Measurements from ENCODE around the gene B9D1. TPM values are rescaled to one million over a fixed set of nuclear protein-coding genes. Genes with fewer than 3 reads are reported as not detected.

Gene B9D1
- total RNA-seq, 1 donor from 2014 or later = 9.4 TPM

DNA sequence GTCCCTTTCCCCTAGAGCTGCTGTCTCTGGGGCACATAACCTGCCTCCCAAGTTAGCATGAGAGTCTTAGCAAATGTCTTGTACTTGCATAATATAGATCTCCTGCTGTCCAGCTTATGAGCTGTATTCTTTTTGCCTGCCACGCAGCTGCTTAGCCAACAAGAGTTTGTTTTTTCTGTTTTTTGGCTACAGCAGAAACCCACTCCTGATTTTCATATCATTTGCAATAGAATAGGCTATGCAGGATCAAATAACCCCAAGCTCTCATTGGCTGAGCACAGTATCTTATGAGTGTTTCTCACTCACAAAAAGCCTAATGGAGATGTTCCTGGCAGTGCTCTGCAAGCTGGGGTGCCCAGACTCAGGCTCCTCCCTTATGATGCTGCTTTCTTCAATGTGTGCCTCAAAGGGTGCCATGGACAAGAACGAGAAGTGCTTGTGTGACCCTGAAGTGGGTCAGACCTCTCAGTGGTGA, 23.1 kb downstream of the B9D1 start:
- H3K27ac Mint-ChIP-seq (ENCODE audit: unreplicated experiment) = no peak overlapping the region
- TF ChIP-seq, protein P1, sequence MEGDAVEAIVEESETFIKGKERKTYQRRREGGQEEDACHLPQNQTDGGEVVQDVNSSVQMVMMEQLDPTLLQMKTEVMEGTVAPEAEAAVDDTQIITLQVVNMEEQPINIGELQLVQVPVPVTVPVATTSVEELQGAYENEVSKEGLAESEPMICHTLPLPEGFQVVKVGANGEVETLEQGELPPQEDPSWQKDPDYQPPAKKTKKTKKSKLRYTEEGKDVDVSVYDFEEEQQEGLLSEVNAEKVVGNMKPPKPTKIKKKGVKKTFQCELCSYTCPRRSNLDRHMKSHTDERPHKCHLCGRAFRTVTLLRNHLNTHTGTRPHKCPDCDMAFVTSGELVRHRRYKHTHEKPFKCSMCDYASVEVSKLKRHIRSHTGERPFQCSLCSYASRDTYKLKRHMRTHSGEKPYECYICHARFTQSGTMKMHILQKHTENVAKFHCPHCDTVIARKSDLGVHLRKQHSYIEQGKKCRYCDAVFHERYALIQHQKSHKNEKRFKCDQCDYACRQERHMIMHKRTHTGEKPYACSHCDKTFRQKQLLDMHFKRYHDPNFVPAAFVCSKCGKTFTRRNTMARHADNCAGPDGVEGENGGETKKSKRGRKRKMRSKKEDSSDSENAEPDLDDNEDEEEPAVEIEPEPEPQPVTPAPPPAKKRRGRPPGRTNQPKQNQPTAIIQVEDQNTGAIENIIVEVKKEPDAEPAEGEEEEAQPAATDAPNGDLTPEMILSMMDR (IDR thresholded peaks at IDR 0.05) = no peak
- peaks cover 35% of the 10 kb centered on the region for H3K4me1 Mint-ChIP-seq (ENCODE audit: low read depth)
- H3K27me3 Mint-ChIP-seq (ENCODE audit: low read depth) = no peaks in the 10 kb centered on the region
- no peaks in the 10 kb centered on the region for H3K9me3 Mint-ChIP-seq (ENCODE audit: low read depth)
- no peak overlapping the region for H3K4me3 Mint-ChIP-seq (ENCODE audit: unreplicated experiment)
- no peaks in the 10 kb centered on the region for H3K36me3 Mint-ChIP-seq (ENCODE audit: low read depth)
- no peak for DNase-seq (ENCODE audit: low spot score)

GRCh38 chr17:19338031-19338990, 24.2 kb downstream of the B9D1 start:
- Mint-ChIP-seq H3K9me3 (ENCODE audit: low read depth) (no peaks in the 10 kb centered on the region), H3K4me1 (ENCODE audit: low read depth) (peaks cover 35% of the 10 kb centered on the region), H3K4me3 (ENCODE audit: unreplicated experiment) (no peak overlapping the region), H3K36me3 (ENCODE audit: low read depth) (no peaks in the 10 kb centered on the region), H3K27me3 (ENCODE audit: low read depth) (no peaks in the 10 kb centered on the region), H3K27ac (ENCODE audit: unreplicated experiment) (no peak overlapping the region)
- no peak for DNase-seq (ENCODE audit: low spot score)
- TF ChIP-seq, protein P1 (IDR thresholded peaks at IDR 0.05) = peak; percentile 68

DNA sequence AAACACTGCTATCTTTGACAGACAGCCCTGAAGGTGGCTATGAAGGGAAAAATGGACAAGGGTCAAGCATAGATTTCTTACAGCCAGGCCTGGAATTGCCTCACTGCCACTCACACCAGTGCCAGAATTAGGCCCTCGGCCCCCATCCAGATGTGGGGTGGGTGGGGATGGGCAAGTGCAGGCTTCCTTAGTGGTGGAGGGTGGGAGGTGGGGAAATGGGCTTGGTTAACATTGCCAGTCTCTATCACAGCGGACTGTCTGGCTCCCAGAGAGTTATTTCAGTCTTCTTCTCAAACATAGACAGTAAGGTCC, 24.9 kb downstream of the B9D1 start:
- TF ChIP-seq, protein P1 (IDR thresholded peaks at IDR 0.05) = no peak
- Mint-ChIP-seq H3K27me3 (ENCODE audit: low read depth) (no peaks in the 10 kb centered on the region), H3K4me1 (ENCODE audit: low read depth) (peaks cover 36% of the 10 kb centered on the region), H3K9me3 (ENCODE audit: low read depth) (no peaks in the 10 kb centered on the region), H3K27ac (ENCODE audit: unreplicated experiment) (no peak overlapping the region), H3K4me3 (ENCODE audit: unreplicated experiment) (no peak overlapping the region), H3K36me3 (ENCODE audit: low read depth) (no peaks in the 10 kb centered on the region)
- DNase-seq (ENCODE audit: low spot score) = no peak

DNA sequence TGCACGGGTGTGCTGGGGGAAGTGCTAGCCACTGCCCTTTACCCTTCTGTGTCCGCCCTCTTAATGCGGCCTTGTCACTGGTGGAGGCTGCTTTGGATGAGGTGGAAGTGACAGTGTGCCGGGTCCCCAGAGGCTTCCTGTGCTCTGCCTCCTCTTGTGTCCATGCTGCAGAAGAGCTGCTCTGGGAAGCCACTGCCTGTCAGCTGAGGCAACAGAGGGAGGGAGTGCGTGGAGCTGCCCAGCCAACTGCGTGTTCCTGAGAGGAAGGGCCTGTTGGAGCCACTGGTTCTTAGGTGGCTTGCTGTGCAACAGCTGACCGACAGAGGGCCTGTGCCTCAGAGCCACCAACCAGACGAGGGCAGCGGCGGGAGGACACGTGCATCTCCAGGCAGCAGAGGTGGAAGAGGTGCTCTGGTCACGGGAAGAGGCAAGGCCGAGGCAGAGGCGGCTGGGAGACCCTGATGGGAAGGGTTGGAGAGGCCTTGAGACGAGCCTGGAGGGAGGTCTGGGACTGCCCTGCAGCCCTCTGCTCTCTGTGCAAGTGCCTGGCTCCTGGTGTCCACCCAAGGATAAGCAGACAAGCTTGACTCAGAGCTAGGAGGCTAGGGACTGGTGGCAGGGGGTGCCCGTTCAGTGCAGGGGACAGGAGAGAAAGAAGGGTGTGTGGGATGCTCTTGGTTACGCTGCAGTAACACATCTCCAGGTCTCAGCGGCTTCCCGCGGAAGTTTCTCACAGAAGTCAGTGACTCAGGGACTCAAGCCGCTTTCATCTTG, 25.4 kb downstream of the B9D1 start:
- no peak overlapping the region for H3K4me3 Mint-ChIP-seq (ENCODE audit: unreplicated experiment)
- TF ChIP-seq, protein P1 (IDR thresholded peaks at IDR 0.05) = peak; percentile 16
- H3K27me3 Mint-ChIP-seq (ENCODE audit: low read depth) = no peaks in the 10 kb centered on the region
- no peak for DNase-seq (ENCODE audit: low spot score)
- no peaks in the 10 kb centered on the region for H3K36me3 Mint-ChIP-seq (ENCODE audit: low read depth)
- H3K9me3 Mint-ChIP-seq (ENCODE audit: low read depth) = no peaks in the 10 kb centered on the region
- peaks cover 36% of the 10 kb centered on the region for H3K4me1 Mint-ChIP-seq (ENCODE audit: low read depth)
- H3K27ac Mint-ChIP-seq (ENCODE audit: unreplicated experiment) = peak overlapping the region; percentile 23

DNA sequence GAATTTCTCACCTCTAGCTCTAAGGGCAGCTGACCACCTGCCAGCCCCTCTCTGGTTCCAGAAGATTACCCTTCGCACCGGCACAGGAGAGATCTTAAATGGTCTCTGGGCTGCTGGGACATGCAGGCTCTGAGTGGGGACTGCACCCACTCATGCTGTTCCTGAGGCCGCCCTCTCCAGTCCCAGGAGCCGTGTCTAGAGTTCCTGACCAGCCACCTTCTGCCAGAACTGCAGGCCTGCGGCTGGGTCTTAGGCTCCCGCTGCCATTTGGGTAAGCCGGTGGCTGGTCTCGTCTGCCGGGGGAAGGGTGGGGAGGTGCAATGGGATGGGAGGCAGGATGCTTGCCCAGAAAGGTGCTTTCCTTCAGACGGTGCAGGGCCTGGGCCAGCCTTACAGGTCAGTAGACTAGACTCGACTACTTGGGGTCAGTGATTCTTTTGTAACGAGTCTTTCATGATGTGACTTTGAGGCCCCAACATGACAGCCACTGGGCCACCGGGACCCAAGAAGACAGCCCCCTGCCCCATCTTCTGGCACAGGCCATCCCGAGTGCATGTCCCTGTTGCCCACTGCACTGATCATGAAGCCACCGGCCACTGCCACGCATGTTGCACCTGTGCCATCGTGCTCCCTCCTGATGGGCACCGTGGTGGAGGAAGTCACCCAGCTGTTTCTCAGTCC, 26.4 kb downstream of the B9D1 start:
- peaks cover 35% of the 10 kb centered on the region for H3K4me1 Mint-ChIP-seq (ENCODE audit: low read depth)

More for the DNA sequence above, 26.4 kb downstream of the B9D1 start:
- Mint-ChIP-seq H3K36me3 (ENCODE audit: low read depth) (no peaks in the 10 kb centered on the region), H3K27ac (ENCODE audit: unreplicated experiment) (no peak overlapping the region), H3K4me3 (ENCODE audit: unreplicated experiment) (no peak overlapping the region), H3K9me3 (ENCODE audit: low read depth) (no peaks in the 10 kb centered on the region), H3K27me3 (ENCODE audit: low read depth) (no peaks in the 10 kb centered on the region)
- TF ChIP-seq, protein P1 (IDR thresholded peaks at IDR 0.05) = no peak
- no peak for DNase-seq (ENCODE audit: low spot score)

Measured in chondrocyte (in vitro differentiated cells).